Femur (tissue), 1 donor: ENCODE results near the gene PTPRN2.

Source experiments
- DNase-seq: peaks from one replicate; pipeline ENCODE4 v3.0.0-alpha.2; 2017

The PTPRN2 gene

DNA sequence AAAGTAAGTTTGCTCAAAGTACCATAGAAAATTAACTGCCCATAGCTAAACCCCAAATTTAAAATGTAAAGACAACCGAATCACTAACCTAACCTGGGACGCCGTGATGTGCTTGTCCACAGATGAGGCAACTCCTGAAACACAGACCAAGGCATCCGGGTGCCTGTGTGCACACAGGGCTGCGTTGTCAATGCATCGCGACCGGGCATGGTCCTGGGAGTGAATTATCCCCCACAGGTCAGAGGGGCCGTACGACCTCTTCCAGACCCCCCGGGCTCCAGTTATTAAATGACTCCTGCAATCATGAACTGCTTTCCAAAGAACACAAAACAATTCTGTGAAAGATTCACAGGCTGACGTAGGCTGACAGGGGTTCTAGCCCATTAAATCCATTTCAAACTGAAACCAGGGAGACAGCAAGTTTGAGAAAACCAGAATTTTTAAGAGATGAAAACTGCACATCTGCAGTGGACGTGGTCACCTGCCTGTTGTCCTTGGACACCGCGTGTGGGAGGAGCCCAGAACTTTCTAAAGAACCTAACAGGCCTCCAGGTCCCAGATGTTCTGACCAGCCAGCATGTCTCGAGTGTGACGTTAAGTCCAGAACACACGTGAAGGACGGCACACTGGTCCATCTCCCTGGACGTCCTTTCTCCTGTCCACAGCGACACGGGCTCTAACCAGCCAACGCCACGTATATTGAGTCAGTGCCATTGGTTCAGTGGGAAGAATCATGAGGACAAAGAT lies 953.0 kb downstream of the PTPRN2 start:
- no peak for DNase-seq

- DNase-seq = no peak
Measured at GRCh38 chr7:157633465-157634185, 954.0 kb downstream of the PTPRN2 start.

GRCh38 chr7:157630301-157630853 lies 957.2 kb downstream of the PTPRN2 start:
- no peak for DNase-seq

GRCh38 chr7:157628456-157628855 lies 959.2 kb downstream of the PTPRN2 start:
- DNase-seq = no peak

DNA sequence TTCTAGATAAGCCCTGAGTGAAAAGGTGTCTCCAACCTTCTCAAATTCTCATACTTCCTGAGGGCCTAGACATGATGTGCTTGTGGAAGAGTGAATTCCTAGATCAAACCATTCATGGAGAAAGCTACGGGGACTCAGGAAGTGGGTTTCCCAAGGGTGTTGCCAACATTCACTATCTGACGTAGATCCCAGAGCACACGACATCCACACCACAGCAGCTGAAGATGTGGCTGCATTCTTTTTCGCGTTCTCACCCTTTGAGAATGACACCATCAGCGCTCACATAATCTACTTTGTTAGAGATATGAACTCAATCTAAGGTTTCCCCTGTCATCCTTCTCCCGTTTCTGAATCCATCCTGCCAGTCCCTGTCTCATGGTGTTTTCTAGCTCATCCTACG lies 960.0 kb downstream of the PTPRN2 start:
- DNase-seq = no peak

DNA sequence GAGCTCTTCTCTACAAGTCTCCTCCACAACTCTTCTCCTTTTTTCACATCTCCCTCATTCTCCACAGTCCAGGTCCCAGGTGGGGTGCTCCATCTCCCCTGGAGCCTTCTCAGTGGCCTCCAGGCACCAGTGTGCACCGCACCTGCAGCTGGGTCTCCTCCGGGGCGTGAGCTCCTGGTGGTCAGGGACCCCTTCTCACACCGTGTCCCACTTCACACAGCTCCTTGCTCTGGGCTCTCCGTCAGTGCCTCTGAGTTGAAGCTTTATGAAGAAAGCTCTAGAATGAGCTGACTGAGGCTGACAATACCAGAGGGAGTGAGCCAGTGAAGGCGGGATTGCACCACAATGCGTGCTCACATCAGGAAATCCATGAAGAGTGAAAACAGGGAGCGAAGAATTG lies 960.6 kb downstream of the PTPRN2 start:
- DNase-seq = no peak

DNA sequence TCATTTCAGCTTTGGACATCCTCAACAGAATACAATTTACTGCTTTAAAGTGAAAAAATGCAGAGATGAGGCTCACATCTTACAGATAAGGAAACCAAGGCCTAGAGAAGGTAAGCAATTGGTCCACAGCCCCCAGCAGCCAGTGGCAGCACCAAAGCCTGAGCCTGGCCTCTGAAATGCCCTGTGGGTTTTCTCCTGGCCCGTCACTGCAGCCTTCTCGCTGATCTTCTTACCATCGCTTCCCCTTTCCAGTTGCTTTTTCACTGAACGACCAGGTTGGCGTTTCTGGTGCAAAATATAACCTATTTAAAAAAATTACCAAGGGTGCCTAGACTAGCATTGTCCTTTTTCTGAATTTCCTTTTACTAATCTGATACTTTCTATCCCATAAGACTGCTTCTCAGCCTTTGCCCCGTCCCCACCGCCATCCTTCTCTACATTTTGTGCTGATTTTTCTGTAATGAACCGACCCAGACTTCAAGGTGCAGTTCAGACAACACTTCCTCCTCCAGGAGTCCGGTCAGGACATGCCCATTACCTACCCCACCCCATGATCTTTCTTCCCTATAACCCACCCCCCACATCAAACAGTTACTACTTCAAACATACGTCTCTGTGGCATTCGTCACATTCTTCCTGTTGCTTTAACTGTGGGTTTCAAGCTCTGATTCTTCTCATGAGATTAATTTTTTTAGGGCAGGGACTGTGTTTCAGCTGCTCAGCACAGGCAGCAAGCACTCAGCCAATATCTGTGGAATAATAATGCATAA lies 961.5 kb downstream of the PTPRN2 start:
- DNase-seq = no peak

DNA sequence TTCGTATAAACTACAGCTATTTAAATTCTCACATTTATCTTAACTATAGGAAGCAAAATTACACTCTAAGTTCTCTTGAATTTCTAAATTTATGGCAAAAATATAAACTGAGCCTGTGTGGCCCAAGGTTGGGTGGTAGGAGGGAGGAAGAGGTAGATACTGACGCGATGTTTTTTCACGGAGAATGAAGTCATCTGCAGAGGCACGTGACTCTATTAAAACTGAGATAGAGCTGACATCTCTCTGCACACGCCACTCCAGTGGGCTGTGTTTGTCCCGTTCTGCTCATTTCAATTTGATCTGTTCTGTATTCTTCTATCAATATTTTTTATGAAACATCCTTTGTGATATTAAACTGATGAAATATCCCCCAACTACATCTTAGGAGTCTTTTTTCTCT lies 964.1 kb downstream of the PTPRN2 start:
- DNase-seq = no peak

DNA sequence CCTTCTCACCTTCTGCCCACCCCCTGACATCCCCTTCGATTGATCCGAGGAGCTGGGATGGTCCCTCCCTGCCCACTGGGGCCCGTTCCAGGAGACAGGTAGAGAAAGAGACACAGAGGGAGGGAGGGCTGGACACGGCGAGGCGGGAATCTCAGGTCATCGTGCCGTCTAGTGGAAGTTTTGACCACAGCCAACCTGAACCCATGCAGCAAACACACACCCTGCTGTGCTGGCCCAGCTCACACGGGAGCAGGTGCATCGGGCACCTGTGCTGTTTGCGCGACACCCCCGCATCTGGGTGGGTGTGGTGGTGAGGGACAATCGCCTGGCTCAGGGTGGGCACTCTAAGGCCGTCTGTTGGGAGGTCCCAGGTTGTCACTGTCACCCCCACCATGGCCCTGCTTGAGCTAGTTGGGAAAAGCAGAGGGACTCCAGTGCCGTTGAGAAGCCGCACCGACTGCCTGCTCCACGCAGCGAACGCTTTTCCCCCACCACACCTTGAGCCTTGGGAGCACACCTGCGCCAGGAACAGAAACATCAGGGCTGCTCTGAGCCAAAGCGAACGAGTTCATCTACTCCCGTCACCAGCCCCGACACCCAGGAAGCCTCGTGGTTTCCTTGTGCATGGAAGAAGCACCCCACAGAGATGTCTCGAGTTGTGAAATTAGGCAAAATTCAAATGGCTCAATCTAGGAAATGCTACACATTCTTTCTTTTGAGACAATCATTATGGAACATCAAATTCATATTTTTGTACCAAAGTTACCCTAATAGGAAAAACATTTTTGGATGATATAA lies 965.0 kb downstream of the PTPRN2 start:
- DNase-seq = no peak

GRCh38 chr7:157622000-157622399 lies 965.6 kb downstream of the PTPRN2 start:
- DNase-seq = no peak

GRCh38 chr7:157621131-157621681 lies 966.4 kb downstream of the PTPRN2 start:
- no peak for DNase-seq

- no peak for DNase-seq
Measured at GRCh38 chr7:157620616-157621015, 967.0 kb downstream of the PTPRN2 start.

GRCh38 chr7:157619753-157620525 lies 967.7 kb downstream of the PTPRN2 start:
- no peak for DNase-seq

DNA sequence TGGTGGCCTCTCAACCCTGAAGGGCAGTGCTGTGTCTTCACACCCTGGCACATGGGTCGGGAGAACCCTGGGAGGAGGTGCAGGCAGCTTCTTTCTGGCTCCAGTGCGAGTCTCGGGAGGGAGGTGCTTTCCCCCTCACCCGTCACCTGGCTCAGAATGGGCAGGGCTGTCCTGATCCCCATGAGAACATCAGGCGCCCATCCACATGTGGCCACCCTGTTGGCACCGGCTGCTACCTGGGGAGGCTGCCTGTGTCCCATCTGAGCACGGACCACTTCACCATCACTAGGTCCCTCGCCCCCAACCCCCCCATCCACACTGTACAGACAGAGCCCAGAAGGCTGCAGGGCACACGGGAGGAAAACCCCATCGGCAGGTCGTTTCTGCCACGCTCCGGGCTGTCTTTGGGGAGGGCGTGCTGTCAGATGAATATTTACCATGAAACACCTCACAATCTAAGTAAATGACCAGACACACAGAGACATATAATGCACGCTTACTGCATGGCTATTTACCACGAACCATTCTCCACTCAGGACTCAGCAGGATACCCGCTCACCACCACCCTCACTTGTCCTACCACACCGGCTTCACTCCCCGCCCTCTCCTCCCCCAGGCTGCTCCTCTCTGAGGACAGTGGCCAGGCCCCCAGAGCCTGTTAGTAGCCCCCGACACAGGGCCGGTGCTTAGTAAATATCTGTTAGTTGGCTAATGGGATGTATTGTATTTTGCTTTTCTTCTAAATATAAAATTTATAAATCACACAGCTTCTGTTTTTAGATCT lies 968.6 kb downstream of the PTPRN2 start:
- no peak for DNase-seq

GRCh38 chr7:157618091-157618726 lies 969.4 kb downstream of the PTPRN2 start:
- no peak for DNase-seq

DNA sequence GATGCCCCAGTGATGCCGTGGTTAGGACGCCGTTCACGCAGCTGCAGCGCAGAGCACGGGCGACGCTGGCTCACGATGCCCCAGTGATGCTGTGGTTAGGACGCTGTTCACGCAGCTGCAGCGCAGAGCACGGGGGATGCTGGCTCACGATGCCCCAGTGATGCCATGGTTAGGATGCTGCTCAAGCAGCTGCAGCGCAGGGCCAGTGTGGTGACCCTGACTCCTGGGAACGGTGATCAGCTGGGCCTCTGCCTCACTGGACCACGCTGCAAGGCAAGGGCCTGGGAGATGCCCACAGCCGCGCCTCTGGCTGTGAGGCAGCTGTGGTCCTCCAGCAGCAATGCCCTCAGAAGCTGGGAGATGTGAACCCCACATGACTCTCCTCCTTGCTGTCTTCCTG lies 970.2 kb downstream of the PTPRN2 start:
- DNase-seq = no peak

DNA sequence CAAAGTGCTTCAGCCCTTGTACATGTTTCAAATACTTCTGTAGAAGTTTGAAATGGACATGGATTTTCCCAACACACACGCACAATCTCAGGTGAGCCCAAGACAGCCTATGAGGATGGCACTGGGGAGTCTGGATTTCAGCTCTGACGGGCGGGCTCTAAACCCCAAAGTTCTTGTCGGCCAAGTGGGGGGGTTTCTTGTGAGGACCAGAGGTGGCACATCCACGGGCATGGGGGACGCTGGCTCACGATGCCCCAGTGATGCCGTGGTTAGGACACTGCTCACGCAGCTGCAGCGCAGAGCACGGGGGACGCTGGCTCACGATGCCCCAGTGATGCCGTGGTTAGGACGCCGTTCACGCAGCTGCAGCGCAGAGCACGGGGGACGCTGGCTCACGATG lies 970.7 kb downstream of the PTPRN2 start:
- no peak for DNase-seq

DNA sequence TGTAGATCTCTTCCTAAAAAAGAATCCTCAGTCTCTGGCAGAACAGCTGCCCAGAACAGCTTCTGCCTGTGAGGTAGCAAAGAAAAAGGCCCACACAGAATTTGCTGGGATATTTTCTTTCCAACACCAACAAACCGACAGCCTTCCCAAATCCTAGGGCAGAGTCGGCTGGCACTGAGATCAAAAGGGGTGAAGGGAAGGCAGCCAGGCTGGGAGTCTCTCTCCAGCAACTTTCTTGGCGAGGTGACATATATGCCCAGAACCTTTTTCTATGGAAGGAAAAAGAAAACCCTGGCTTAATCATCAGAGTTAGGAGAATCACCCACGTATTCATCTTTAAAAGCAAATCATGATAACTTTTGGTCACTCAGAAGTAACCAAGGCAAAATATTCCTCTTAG lies 971.2 kb downstream of the PTPRN2 start:
- peak; percentile 72 for DNase-seq

GRCh38 chr7:157615852-157616251 lies 971.8 kb downstream of the PTPRN2 start:
- no peak for DNase-seq
